GM11168 (cell line): ENCODE measurements around the gene HCRTR1.

Experiments
- in situ Hi-C: fragments of 300-500 bp; cut with MboI; formaldehyde crosslinking; loops from one replicate; pipeline ENCODE4 v1.12.0; 2022; ENCODE audit warnings: low sequenced_read_pairs; ENCODE audit not compliant: unreplicated experiment

Gene HCRTR1

DNA sequence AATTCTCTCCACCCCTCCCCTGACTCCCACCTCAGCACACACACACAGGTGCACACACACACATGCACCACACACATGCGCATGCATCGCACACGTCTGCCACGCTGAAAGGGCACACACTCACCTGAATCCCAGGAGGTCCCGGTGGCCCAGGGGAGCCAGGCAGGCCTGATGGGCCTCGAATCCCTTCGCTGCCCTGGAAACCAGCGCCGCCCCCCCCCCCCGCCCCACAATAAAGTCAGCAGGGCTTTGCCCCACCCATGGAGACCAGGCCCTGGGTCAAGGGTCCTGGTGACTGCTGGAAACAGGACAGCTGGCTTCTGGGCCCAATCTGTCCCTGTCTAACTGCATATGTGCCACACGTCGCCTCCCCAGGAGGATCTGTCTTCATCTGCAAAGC is 45.0 kb downstream of the HCRTR1 start:
- in situ Hi-C loops = loop anchor here (10.0 kb wide), 1 partner anchor 132 kb away; no protein-coding TSS in a partner anchor

GRCh38 chr1:31663622-31664452 is 46.3 kb downstream of the HCRTR1 start:
- in situ Hi-C loops = loop anchor here (10.0 kb wide), 1 partner anchor 131 kb away; no protein-coding TSS in a partner anchor

DNA sequence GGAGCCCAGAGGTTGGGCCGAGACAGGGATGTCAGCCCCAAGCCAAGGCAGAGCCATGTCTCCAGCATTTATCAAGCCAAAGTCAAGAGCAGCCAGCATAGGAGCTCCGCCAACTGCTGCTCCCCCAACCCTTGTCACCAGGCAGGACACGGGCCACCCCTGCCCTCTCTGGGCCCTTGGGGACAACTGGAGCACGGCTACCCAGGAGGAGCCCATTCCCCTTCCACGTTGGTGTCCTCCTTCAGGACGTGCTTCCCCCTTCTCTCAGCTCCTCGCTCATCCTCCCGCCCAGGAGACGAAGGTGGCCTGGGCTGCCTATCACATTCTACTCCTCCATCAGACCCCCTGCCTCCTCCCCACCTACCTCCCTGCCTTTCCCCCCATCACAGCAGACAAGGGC is 47.0 kb downstream of the HCRTR1 start:
- in situ Hi-C loops = loop anchor here (10.0 kb wide), 1 partner anchor 130 kb away; no protein-coding TSS in a partner anchor

GRCh38 chr1:31665234-31665878 is 47.9 kb downstream of the HCRTR1 start:
- in situ Hi-C loops = loop anchor here (5.0 to 10.0 kb wide), 2 partner anchors 42 to 129 kb away; no protein-coding TSS in a partner anchor

DNA sequence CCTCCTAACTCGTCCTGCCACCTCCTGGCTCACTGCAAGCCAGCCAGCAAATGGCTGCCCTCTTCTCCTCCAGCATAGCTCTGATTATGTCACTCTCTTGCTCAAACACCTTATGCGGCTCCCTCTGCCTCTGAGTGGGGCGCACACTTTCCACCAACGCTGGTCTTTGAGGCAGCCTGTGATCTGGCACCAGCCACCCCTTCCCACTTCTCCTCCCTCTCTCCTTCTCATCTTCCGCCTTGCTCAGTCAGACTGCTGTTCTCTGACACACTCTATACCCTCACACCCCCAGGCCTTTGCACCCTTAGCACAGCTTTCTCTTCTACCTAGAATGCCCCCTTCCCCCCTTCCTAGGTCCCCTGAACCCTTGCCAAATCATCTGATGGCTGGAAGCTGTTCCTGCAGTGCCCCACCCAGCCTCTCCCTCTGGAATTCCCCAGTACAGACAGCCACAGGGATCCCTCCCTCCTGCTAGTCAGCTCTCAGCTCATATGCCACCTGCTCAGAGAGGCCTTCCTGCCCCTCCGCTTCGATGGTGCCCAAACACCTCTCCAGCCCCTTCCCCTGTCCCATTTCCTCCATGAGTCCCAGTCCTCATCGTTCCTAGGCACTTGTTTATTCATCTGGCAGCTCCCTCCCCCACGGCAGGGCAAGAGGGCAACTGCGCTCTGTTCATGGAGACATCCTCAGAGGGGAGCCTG is 48.9 kb downstream of the HCRTR1 start:
- in situ Hi-C loops = loop anchor here (5.0 to 10.0 kb wide), 2 partner anchors 41 to 128 kb away; no protein-coding TSS in a partner anchor

GRCh38 chr1:31667065-31667785 is 49.7 kb downstream of the HCRTR1 start:
- in situ Hi-C loops = loop anchor here (5.0 to 10.0 kb wide), 2 partner anchors 40 to 128 kb away; no protein-coding TSS in a partner anchor

DNA sequence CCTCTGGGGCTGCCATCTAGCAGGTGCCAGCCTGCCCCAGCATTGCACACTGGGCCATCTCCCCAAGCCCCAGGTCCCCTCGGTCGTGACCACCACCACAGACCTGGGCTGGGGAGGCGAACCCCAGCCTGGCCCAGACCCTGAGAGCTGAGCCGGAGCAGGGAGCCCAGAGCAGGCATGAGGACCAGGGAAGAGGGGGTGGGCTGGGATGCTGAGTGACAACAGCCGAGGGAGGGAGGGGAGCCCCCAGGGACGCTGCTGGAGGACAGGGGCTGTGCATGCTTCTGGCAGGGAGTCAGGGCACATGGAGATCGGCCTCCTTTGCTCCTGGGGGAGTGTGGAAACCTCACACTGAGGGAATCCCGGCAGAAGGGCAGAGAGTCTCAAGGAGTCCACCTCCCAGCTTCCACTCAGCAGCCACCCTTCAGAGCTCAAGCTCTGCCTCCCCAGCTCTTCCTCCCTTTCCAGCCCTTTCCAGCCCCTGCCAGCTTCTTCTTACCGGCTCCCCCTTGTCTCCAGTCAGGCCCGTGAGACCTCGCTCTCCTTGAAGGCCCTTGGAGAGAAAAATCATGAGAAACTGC is 50.9 kb downstream of the HCRTR1 start:
- in situ Hi-C loops = loop anchor here (5.0 to 10.0 kb wide), 2 partner anchors 39 to 126 kb away; no protein-coding TSS in a partner anchor

DNA sequence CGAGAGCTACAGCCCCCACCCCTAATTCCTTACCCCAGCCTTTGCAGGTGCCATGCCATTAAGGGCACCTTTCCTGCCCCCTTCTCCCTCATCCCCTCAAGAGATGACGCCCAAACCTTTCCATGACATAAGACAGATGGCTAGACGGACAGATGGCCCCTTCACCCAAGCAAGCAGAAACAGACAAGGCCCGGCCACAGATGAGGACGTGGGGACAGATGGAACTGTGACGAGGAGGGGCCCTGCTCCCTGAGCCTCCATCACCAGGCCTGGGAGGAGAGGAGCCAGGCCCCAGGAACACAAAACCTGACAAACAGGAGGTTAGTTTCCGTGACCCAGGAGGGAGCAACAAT is 51.9 kb downstream of the HCRTR1 start:
- in situ Hi-C loops = loop anchor here (5.0 to 10.0 kb wide), 2 partner anchors 38 to 125 kb away; no protein-coding TSS in a partner anchor

GRCh38 chr1:31669786-31670592 is 52.5 kb downstream of the HCRTR1 start:
- in situ Hi-C loops = loop anchor here (5.0 to 10.0 kb wide), 2 partner anchors 37 to 125 kb away; no protein-coding TSS in a partner anchor

GRCh38 chr1:31670593-31670964 is 53.1 kb downstream of the HCRTR1 start:
- in situ Hi-C loops = no loop called here

- in situ Hi-C loops = no loop called here
These were observed 53.7 kb downstream of the HCRTR1 start for GRCh38 chr1:31671147-31671546.

- in situ Hi-C loops = no loop called here
These were observed 54.2 kb downstream of the HCRTR1 start for GRCh38 chr1:31671561-31672201.

- in situ Hi-C loops = no loop called here
These were observed 55.5 kb downstream of the HCRTR1 start for GRCh38 chr1:31672986-31673385.

GRCh38 chr1:31673433-31673832 is 55.9 kb downstream of the HCRTR1 start:
- in situ Hi-C loops = no loop called here

DNA sequence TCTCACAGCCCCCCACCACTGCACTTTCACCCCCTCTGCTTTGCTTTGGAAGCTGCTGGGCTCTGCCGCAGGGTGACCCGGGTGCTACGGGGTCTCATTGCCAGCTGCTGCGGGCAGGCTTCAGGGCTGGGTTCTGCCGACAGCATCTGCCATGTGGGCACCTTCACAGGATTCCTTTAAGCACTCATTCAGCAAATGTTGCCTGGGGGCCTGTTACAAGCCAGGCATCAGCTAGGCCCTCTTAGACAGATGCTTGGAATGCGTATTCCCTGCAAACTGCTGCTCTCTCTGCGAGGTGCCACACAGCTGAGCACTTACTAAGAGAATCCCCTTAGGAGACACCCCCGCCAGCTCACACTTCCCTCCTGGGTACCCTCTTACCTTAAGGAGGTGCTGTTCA is 57.1 kb downstream of the HCRTR1 start:
- in situ Hi-C loops = no loop called here

- in situ Hi-C loops = no loop called here
These were observed 57.7 kb downstream of the HCRTR1 start for GRCh38 chr1:31675161-31675560.

DNA sequence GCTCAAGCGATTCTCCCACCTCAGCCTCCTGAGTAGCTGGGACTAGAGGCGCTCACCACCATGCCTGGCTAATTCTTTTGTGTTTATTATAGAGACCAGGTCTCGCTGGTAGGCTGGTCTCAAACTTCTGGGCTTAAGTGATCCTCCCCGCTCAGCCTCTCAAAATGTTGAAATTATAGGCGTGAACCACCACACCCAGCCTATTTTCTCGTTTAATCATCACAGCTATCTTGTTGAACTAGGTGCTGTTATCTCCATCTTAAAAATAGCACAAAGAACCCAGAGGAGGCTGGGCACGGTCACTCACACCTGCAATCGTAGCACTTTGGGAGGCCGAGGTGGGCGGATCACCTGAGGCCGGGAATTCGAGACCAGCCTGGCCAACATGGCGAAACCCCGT is 58.3 kb downstream of the HCRTR1 start:
- in situ Hi-C loops = no loop called here
